DND-41 (cell line): ENCODE measurements around the gene PARP1.

Experiments
- ATAC-seq: fragments of 200-7000 bp; cut with Tn5 transposase; 3 replicates; pipeline ENCODE4 v1.9.1; 2021; ENCODE audit warnings: low read depth; ENCODE audit not compliant: insufficient read depth
- DNase-seq: peaks from one replicate; pipeline ENCODE4 v3.0.0-alpha.2; 2020
- H2AFZ ChIP-seq: 2 replicates; pipeline ENCODE4 v1.6.0; 2012; ENCODE audit warnings: low read depth, low read length
- H3K27ac ChIP-seq: 2 replicates; pipeline ENCODE4 v1.5.1; 2012; ENCODE audit warnings: low read length, inconsistent platforms
- H3K27me3 ChIP-seq: fragments of 200-600 bp; sonication (generic); 2 replicates; pipeline ENCODE4 v1.6.0; 2012; ENCODE audit warnings: low read length, mild to moderate bottlenecking, inconsistent platforms; ENCODE audit not compliant: insufficient read depth, poor library complexity
- H3K36me3 ChIP-seq: 2 replicates; pipeline ENCODE4 v1.5.1; 2012; ENCODE audit warnings: low read length, inconsistent platforms; ENCODE audit not compliant: insufficient read depth
- H3K4me1 ChIP-seq: 2 replicates; pipeline ENCODE4 v1.5.1; 2012; ENCODE audit warnings: mild to moderate bottlenecking, low read length; ENCODE audit not compliant: insufficient read depth
- H3K4me2 ChIP-seq: 2 replicates; pipeline ENCODE4 v1.6.0; 2012; ENCODE audit warnings: mild to moderate bottlenecking, moderate library complexity, low read length, inconsistent platforms; ENCODE audit not compliant: insufficient read depth
- H3K4me3 ChIP-seq, 2 experiments: fragments of 200-600 bp in 1 of 2; shearing (Covaris generic) in 1 of 2; 2 replicates each; pipeline ENCODE4 v1.5.1; 2012 to 2016; ENCODE audit warnings: inconsistent platforms in 2 of 2, low read length in 2 of 2, mild to moderate bottlenecking in 2 of 2, low read depth in 1 of 2, moderate library complexity in 1 of 2
- H3K79me2 ChIP-seq: 2 replicates; pipeline ENCODE4 v1.6.0; 2012; ENCODE audit warnings: low read length, inconsistent platforms; ENCODE audit not compliant: insufficient read depth
- H3K9ac ChIP-seq: 2 replicates; pipeline ENCODE4 v1.6.0; 2012; ENCODE audit warnings: low read depth, mild to moderate bottlenecking, inconsistent platforms, low read length, moderate library complexity
- H3K9me3 ChIP-seq: 2 replicates; pipeline ENCODE4 v1.5.1; 2012; ENCODE audit warnings: low read length, moderate library complexity, mild to moderate bottlenecking, inconsistent platforms; ENCODE audit not compliant: insufficient read depth, severe bottlenecking
- H4K20me1 ChIP-seq: 2 replicates; pipeline ENCODE4 v1.6.0; 2012; ENCODE audit warnings: low read length; ENCODE audit not compliant: insufficient read depth
- EZH2 ChIP-seq: IDR thresholded peaks from 3 replicates; pipeline ENCODE4 v1.6.1; 2012; ENCODE audit warnings: borderline replicate concordance, low read depth, mild to moderate bottlenecking, moderate library complexity, low read length, inconsistent platforms; ENCODE audit not compliant: severe bottlenecking
- TF ChIP-seq, protein P1 (sequence below): IDR thresholded peaks from 2 replicates; pipeline ENCODE4 v1.5.1; 2012; ENCODE audit warnings: borderline replicate concordance, low read length, moderate library complexity, mild to moderate bottlenecking; ENCODE audit not compliant: poor library complexity, severe bottlenecking; ENCODE audit errors: extremely low read depth

Gene PARP1

DNA sequence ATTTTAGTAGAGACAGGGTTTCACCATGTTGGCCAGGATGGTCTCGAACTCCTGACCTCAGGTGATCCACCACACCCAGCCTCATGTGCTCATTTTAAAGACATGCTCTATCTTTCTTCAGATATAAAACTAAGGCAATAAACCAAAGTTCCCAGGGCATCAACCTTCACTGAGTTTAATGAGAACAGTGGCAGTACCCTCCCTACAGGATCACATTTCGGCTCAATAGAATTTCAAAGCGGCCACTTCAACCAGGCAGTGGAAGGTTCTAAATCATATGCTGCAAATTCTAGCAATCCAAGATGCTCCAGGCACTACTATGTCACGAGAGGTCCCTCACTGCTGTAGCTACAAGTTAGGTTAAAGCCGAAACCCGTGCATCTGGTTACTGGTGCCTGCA lies 45.5 kb downstream of the PARP1 start:
- H3K9me3 ChIP-seq: no peaks in the 10 kb centered on the region
- H3K27ac ChIP-seq: no peak overlapping the region
- peaks cover 3% of the 10 kb centered on the region; the same call in 1 of the 2 replicates for H4K20me1 ChIP-seq
- peaks cover 95% of the 10 kb centered on the region for H3K36me3 ChIP-seq
- H2AFZ ChIP-seq: no peak overlapping the region
- no peaks in the 10 kb centered on the region for H3K4me1 ChIP-seq
- ATAC-seq: no peak
- TF ChIP-seq, protein P1, sequence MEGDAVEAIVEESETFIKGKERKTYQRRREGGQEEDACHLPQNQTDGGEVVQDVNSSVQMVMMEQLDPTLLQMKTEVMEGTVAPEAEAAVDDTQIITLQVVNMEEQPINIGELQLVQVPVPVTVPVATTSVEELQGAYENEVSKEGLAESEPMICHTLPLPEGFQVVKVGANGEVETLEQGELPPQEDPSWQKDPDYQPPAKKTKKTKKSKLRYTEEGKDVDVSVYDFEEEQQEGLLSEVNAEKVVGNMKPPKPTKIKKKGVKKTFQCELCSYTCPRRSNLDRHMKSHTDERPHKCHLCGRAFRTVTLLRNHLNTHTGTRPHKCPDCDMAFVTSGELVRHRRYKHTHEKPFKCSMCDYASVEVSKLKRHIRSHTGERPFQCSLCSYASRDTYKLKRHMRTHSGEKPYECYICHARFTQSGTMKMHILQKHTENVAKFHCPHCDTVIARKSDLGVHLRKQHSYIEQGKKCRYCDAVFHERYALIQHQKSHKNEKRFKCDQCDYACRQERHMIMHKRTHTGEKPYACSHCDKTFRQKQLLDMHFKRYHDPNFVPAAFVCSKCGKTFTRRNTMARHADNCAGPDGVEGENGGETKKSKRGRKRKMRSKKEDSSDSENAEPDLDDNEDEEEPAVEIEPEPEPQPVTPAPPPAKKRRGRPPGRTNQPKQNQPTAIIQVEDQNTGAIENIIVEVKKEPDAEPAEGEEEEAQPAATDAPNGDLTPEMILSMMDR: no peak
- TF ChIP-seq EZH2: no peak
- no peak overlapping the region for H3K4me3 ChIP-seq
- H3K4me2 ChIP-seq: no peak overlapping the region
- no peaks in the 10 kb centered on the region for H3K79me2 ChIP-seq
- no peak overlapping the region for H3K9ac ChIP-seq
- no peaks in the 10 kb centered on the region for H3K27me3 ChIP-seq
- no peak for DNase-seq

DNA sequence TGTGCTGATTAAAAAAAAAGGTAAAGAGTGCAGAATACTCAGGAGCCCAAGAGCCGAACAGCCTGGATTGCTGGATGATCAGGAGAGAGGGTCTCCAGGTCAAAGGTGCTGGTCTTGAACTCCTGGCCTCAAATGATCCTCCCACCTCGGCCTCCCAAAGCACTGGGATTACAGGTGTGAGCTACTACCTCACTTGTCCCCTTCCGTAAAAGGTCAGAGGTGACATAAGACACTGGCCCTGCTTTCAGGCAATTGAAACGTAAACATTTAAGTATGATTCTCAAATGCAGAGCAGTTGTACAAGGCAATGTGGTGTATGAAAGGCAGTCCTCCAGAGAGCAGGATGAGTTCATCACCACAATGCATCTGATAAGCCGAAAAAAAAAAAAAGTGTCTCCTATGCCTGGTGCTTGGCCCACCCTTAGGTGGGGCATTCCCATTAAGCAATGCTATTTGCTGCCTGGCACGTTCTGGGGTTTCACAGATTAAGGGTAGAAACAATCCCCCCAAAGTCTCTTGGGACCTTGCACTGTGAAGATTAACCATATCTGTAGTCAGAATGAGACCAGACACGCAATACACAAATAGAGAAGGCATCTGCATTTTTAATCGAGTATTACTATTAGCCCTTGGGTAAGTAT lies 47.7 kb downstream of the PARP1 start:
- no peak overlapping the region for H3K27ac ChIP-seq
- H3K36me3 ChIP-seq: peaks cover 79% of the 10 kb centered on the region
- no peaks in the 10 kb centered on the region for H3K79me2 ChIP-seq
- H3K9ac ChIP-seq: no peak overlapping the region
- H3K9me3 ChIP-seq: no peaks in the 10 kb centered on the region
- TF ChIP-seq, protein P1: no peak
- no peak for TF ChIP-seq EZH2
- ATAC-seq: no peak
- no peaks in the 10 kb centered on the region for H3K27me3 ChIP-seq
- H3K4me1 ChIP-seq: no peaks in the 10 kb centered on the region
- no peak overlapping the region for H3K4me2 ChIP-seq
- H2AFZ ChIP-seq: no peak overlapping the region
- DNase-seq: no peak
- no peak overlapping the region for H3K4me3 ChIP-seq
- H4K20me1 ChIP-seq: peaks cover 3% of the 10 kb centered on the region; the same call in 1 of the 2 replicates

DNA sequence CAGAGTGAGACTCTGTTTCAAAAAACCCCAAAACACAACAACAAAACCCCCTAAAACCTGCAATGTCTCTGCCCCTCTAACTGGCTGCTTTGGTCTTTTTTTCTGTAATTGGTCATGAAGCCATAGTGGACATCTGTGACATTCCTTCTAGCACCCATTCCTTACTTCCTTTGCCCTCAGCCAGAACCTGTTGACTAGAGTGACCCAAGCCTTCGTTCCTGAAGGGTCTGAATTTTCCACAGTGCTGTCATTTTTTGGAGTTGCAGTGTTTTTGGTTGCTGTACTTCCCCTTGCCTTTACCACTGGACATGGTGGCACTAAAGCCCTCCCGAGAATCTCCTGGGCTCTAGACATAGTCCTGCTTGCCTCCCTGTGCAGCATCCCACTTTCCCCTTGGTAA lies 50.5 kb downstream of the PARP1 start:
- TF ChIP-seq, protein P1: no peak
- no peak for TF ChIP-seq EZH2
- Histone ChIP-seq H3K27ac (no peak overlapping the region), H3K9ac (no peak overlapping the region), H3K79me2 (no peaks in the 10 kb centered on the region), H3K4me2 (no peak overlapping the region), H3K27me3 (no peaks in the 10 kb centered on the region), H3K4me1 (no peaks in the 10 kb centered on the region), H3K36me3 (peaks cover 51% of the 10 kb centered on the region), H3K4me3 (no peak overlapping the region), H2AFZ (no peak overlapping the region), H4K20me1 (no peaks in the 10 kb centered on the region), H3K9me3 (no peaks in the 10 kb centered on the region)
- ATAC-seq: no peak
- DNase-seq: no peak
